ENCODE measurements around the gene PHPT1.
"Not testable (repeated sequence)": the region's sequence is repeated elsewhere in the genome, so short reads cannot be mapped to it uniquely, and the experiment has no call there.

Gene PHPT1

DNA sequence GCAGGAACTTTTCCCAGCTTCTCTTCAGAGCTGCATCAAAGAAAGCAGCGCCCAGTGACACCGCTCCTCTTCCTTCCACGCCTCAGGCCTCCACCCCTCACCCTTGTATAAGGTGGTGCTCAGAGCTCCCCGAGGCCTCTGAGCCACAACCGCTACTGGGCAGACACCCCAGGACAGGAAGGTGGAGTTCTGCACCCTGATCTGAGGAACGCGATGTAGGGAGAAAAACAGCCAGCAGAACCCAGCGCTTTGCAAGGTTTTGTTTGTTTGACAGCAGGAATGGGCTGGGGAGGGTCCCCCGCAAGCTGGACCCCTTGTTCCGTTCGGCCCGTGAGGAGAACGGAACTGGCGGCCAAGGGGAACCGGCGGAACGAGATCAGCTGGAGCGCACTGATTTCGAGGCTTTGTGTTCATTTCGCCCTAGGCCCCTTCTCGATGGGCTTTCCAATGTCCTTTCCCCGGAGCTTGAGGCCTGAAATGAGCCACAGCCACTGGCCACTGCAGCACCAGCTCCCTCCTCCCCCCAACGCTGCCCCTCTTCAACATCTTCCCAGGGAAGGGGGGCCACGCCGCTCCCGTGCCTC is 12.8 kb downstream of the PHPT1 start:
- DNase-seq = no peak

DNA sequence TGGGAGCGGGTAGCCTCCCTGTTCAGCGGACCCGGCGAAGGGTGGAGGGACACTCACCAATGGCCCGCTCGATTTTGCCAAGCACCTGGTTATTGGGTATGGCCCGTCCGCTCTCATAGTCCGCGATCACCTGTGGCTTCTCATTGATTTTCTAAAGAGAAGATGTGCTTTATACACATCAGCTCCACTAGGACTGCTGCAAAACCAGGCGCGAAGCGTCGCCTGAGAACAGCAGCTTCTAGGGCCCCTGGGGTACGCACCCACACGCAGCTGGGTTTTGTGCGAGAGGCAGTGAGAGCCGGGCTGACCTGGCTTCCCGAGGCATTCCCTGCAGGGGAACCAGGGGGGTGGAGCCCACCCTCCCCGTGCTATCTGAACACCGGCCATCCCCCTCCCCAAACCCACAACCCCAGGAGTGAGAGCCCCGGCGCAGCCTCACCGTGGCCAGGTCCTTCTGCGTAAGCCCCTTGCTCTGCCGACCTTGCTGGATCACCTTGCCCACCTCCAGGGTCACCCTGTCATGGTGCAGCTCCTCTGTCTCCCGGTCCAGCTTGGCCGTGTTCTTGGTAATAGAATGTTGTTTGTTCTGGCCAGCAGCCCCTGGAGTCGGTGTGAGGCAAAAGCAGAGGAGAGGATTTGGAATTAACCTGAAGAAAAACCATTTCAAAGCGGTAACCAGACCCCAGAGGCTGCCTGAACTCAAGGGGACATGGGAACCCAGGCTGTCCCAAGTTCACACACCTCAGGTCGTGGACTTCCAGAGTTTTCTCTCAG is 13.8 kb downstream of the PHPT1 start:
- no peak for DNase-seq

DNA sequence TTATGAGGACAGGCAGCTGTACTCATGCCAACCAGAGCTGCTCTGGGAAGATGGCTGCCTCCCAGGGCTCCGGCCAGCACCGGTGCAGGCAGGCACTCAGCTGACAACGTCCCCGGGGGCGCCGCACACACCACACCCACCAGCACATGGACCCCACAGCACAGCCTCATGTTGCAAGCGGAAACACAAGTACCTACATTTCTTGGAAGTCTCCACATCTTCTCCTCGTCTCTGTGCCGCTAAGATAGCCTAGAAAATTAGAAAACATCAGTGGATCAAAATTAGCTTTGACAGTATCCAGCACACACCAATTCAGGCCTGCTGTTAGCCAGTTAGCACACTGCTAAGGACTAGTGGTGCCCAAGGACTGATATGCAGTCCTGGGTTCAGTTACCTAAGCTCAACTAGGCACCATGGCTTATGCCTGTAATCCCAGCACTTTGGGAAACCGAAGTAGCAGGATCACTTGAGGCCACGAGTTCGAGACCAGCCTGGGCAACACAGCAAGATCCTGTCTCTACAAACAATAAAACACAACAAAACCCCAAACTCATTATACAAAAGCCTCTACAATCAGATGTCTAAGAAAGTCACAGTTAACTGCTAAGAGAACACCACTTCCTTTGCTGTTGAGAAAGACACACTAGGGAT is 14.5 kb downstream of the PHPT1 start:
- no peak for DNase-seq

DNA sequence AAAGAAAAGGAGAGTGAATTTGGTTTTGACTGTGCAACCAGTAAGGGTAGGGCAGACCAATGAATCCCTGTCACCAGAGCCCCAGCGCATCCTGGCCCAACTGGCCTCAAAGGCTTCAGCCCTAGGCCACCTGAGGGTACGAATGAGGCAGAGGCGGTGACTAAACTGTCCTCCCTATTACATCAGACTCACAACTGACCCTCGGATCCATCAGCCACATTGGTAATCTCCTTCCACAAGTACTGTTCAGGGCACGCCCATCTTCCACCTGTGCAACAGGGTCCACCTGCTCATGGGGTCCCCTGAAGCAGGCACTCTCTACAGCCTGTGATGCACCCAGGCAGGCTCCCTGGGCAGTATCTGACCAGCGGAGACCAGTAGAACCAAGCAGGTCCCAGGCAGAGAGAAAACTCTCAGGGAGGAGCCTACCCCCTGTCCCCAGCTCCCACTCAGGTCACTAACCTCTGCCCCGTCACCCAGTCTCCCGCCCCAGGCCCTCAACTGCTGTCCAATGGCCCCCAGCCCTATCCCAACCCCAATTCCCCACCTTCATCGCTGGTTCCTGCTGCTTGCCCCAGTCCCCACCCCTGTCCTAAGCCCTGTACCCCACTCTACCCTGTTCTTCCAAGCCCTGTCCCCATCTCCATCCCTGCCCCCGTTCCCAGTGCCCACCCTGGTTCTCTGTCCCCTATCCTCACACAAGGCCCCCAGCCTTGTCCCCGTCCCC is 16.0 kb downstream of the PHPT1 start:
- DNase-seq = no peak

DNA sequence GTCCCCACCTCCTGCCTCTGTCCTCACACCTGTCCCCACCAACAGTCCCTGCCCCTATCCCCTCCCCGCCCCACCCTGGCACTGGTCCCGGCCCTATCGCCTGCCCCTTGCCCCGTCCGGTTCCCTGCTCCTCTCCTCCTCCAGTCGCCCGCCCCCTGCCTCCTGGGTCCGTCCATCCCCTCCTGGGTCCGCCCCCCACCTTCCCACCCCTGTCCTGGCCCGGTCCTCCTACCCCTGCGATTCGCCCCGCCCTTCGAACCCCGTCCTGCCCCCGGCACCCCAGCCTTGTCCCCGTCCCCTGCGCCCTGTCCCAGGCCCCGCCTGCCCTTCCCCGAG is 16.5 kb downstream of the PHPT1 start:
- no peak for DNase-seq

DNA sequence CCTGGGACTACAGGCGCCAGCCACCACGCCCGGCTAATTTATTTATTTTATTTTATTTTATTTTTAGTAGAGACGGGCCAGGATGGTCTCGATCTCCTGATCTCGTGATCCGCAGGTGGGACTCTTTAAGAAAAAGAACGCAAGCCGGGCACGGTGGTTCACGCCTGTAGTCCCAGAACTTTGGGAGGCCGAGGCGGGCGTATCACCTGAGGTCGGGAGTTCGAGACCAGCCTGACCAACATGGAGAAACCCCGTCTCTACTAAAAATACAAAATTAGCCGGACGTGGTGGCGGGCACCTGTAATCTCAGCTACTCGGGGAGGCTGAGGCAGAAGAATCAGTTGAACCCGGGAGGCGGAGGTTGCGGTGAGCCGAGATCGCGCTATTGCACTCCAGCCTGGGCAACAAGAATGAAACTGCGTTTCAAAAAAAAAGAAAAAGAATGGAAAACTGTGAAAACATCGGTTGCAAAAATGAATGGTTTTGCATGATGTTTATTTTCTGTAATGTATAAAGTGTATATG is 17.8 kb downstream of the PHPT1 start:
- not testable (repeated sequence) for DNase-seq

DNA sequence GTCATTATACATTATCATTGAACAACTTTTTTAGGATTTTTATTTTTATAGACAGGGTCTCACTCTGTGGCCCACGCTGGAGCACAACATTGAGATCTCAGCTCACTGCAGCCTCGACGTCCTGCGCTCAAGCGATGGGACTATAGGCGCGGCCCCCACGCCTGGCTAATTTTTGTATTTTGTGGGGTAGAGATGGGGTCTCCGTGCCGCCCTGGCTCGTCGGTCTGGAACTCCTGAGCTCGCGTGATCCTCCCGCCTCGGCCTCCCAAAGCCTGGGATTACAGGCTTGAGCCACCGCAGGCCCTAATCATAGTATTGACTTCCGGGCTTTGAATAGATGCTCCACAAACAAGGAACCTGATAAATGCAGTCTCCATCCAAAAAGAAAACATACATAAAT is 18.3 kb downstream of the PHPT1 start:
- DNase-seq = no peak

DNA sequence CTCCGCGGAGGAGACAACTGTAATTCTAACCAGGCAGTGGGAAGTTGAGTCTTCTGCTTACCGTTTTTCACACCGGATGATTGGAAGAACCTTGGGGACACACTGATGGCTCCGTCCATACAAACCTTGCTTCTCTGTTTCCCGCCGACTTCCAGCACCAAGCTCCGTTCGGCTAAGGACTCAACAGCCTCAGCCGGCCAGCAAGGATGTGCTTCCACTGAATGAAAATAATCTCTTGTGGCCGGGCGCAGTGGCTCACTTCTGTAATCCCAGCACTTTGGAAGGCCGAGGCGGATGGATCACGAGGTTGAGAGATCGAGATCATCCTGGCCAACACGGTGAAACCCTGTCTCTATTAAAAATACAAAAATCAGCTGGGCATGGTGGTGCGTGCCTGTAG is 18.7 kb downstream of the PHPT1 start:
- no peak for DNase-seq

DNA sequence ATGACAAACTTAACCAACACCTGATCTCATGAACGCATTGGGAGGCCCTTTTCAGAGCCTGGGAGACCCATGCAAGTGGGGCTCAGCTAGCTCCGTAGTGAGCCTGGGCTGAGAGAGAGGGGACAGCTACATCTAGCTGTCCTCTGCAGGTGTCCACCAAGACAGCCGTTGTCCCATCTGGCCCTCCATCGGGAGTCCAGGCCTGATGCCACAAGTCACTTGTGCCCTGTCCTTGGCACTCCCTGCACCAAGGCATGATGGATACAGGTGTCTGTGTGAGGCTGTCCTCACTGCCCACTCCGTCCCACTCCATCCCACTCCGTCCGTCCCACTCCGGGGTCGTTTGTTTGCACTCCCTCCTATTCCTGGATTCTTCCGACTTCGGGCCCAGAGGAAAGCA is 19.4 kb downstream of the PHPT1 start:
- DNase-seq = no peak

DNA sequence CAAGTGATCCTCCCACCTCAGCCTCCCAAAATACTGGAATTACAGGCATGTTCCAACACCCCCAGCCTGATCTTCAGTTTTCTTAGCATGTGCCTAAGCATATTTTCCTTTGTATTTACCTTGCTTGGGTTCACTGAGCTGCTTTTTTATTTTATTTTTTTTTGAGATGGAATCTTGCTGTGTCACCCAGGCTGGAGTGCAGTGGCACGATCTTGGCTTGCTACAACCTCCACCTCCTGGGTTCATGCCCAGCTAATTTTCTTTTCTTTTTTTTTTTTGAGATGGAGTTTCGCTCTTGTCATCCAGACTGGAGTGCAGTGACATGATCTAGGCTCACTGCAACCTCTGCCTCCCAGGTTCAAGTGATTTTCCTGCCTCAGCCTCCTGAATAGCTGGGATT is 20.4 kb downstream of the PHPT1 start:
- not testable (repeated sequence) for DNase-seq

DNA sequence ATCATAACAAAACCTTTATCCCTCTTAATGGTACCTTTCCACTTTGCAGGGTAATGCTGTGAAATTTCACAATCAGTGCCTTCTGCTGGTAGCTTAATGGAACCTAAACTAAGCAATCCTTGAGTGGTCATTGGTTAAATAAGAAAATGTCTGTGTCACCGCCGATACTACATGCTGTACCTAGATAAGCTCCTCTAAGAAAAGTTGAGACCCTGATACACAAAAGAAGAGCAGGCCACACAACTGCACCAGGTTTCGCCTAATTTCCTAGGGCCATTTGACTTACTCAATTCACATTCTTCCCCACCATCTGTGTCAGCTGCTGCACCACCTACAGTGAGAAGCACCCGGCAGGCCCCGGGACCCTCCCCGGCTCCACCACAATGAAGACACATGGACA is 25.9 kb downstream of the PHPT1 start:
- DNase-seq = no peak

DNA sequence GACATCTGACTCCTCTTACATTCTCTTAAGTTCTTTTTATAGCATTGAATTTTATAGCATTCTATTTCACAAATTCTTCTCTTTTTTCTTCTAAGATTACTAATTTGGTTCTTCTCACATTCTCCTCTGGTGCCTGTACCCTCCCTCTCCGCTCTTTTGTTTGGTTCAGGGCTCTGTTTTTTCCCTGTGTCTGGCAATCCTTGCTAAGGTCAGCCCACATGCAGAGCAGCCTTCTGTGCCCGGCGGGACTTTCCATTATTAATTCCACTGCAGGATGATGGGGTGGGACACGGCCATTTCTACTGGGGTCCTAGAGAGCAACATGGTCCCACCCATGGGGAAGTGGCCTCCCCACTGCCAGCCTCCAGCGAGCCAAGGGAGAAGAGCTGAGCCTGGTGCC is 27.3 kb downstream of the PHPT1 start:
- DNase-seq = no peak

DNA sequence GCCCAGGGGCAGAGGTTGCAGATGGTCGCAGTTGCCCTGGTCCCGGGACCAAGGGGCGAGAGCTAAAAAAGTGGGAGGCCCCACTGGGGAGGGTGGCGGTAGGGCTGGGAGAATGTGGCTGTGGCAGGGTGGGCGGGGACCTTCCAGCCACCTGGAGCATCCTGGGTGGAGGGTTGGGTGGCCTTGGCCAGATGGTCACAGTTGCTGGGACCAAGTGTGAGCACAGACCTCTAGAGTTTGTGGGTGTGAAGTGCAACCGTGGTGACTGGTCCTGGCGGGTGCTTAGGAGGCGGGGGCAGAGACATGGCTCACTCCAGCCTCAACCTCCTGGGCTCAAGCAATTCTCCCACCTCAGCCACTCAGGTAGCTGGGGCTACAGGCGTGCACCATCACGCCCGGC is 31.4 kb downstream of the PHPT1 start:
- DNase-seq = no peak

DNA sequence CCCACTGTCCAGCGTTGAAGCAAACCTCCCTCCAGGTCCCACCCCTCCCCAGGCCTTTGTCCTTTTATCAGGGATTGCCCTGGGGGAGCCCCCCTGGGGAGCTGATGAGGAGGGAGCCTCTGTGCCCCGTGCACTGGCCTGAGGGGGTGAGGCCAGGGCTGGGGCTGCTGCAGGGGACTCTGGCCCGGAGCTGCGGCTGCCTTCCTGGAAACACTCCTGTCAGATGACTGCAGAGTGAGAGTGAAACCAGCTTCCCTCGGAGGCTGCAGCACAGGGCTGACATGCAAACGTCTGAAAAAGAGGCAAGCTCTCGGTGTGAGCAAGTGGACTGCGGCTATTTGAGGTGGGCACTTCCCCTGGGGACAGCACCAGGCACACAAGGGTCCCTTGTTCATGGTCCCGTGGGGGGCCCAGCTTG is 32.5 kb downstream of the PHPT1 start:
- no peak for DNase-seq

DNA sequence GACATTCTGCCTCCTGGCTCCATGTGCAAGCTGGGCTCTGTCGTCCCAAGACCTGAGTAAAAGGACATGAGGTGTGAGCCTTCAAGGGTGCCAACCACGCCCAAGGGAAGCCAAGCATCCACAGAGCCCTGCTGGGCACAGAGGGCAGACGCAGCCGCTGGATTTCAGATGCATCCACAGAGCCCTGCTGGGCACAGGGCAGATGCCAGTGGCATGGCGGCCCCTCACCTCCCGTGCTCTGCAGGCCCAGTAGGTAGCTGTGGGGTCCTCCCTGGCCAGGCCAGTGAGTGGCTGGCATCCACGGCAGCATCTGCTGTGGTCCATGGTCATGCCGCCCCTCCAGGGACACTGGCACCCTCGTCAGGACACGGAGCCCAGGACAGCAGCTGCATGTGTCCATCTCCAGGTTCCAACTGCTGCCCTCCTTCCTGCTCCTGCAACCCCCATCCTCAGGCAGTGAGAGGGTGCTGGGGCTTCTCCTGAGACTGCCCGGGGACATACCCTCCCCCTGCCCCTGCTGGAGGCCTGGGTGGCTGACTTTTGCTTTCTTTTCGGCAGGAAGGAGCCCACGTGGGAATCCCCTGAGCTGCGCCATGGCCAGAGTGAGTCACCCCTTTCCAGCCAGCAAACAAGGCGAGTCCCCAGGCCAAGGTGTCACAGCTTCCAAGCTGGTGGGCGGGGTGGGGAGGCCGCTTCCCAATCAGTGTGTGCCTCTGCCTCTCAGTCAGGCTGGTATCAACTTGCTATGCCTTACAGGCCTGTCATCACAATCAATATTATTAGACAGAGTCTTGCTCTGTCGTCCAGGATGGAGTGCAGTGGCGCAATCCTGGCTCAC is 33.1 kb downstream of the PHPT1 start:
- no peak for DNase-seq

DNA sequence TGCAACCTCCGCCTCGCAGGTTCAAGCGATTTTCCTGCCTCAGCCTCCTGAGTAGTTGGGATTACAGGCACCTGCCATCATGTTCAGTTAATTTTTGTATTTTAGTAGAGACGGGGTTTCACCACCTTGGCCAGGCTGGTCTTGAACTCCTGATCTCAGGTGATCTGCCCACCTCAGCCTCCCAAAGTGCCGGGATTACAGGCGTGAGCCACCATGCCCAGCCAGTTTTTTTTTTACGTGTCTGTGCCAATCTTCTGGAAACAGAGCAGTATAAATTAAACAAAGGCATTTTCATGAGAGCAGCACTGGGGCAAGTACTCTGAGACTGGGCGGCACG is 33.7 kb downstream of the PHPT1 start:
- DNase-seq = not testable (repeated sequence)

DNA sequence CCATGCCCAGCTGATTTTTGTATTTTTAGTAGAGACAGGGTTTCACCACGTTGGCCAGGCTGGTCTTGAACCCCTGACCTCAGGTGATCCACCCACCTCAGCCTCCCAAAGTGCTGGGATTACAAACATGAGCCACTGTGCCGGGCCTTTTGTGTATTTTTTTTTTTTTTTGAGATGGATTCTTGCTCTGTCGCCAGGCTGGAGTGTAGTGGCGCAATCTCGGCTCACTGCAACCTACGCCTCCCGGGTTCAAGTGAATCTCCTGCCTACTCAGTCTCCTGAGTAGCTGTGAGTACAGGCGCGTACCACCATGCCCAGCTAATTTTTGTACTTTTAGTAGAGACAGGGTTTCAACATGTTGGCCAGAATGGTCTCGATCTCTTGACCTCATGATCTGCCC is 34.5 kb downstream of the PHPT1 start:
- DNase-seq = not testable (repeated sequence)

DNA sequence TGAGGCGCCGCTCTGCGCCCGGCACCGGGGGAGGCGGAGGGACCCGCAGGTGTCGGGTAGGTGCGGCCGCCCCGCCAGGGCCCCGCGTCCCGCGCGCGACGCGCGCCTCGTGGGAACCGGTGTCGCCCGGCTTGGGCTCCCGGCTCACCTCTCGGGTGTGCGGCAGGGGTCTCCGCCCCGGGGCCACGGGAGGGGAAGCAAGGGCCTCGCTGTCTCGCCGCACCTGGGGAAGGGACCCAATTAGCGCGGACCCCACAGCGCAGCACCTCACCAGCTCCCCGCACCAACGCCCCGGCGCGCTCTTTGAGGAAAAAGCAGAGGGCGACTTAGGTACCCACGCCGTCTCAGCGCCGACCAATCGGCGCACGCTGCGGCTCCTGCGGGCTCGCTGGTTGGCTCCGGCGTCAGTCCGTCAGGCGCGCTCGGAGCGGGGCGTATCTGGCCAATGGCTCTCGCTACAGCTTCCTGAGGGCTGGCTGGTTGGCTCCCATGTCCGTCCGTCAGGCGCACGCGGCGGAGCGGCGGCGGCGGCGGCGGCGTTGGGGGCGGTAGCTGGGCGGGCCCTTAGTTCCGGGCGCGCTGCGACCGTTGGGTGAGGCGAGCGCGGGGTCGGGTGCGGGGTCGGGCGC is 36.9 kb downstream of the PHPT1 start, which contains the start of gene TRAF2:
Gene TRAF2 (plus strand): TSS at position 567 of the 629 bp plus-strand sequence. CDS start 12,225 bp downstream, outside the sequence.
- DNase-seq = peak; percentile 97

DNA sequence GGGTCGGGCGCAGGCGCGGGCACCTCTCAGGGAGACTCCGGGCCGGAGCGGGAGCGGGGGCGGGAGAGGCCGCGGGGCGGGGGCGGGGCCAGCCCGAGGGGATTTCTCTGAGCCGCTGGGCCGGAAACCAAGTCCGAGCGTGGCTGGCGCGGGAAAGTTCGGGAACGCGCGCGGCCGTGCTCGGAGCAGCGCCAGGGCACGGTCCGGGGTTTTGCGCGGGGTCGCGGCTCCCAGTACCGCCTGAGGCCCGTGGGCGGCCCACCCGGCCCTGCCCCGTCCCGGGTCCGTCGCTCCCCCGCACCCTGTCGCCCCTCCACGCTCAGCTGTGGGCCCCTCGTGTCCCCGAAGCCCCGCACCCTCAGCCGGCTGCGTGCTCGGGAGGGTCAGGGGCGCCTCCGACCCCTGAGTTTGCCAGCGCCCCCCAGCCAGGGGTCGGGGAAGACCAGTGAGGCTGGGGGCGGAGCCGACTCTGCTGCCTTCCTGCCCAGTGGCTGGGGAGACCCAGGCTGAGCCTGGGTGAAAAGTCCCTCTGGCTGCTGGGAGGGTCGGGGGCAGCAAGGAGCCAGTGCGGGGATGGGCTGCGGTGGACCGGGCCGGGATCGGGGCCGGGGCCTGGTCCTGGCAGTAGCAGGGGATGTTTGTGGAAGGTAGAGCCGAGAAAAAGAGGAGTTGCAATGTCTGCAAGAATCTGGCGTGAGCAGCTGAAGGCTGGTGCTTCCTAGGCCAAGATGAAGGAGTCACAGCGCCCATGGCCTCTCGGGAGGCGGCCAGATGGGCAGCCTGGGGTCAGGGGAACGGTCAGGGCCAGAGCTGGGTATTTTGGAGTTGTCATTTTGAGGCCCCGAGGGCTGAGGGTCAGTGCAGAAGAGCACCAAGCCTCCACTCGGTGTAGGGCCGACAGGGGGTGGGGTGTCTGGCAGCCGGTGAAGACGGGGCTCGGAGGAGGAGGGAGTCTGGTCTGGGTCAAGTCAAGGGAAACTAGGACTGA is 37.7 kb downstream of the PHPT1 start:
- no peak for DNase-seq

DNA sequence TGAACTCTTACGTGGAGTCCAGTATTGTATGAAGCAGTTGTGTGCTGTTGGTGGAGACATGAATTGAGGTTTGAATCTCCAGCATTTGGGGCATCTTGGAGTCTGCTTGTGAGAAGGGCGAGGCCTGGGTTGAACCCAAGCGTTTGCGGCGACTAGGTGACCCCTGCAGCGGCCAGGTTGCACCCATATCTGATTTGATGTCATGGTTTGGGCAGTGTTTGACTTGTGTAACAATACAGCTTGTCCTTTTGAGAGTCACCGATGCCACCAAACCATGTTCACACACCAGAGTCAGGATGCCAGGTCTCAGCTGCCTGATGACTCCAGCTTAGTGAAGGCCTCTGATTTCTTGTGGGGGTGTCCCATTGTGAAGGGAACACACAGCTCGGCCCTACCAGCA is 39.2 kb downstream of the PHPT1 start:
- no peak for DNase-seq

DNA sequence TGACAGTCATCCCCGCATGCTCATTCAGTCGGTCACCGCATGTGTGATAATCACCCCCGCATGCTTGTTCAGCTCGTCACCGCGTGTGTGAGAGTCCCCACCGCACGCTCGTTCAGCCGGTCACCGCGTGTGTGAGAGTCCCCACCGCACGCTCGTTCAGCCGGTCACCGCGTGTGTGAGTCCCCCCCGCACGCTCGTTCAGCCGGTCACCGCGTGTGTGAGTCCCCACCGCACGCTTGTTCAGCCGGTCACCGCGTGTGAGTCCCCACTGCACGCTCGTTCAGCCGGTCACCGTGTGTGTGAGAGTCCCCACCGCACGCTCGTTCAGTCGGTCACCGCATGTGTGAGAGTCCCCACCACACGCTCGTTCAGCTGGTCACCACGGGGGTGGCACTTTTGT is 40.6 kb downstream of the PHPT1 start:
- DNase-seq = no peak
